NCI-H748 (cell line): Measurements from ENCODE around the gene ADGRF5.
"Not testable (repeated sequence)": the region's sequence is repeated elsewhere in the genome, so short reads cannot be mapped to it uniquely, and the experiment has no call there.

ENCODE experiments used
- DNase-seq: peaks from one replicate; lab custom pipeline; 2025; ENCODE audit not compliant: unreplicated experiment; lab: John Stamatoyannopoulos, UW

Gene ADGRF5

DNA sequence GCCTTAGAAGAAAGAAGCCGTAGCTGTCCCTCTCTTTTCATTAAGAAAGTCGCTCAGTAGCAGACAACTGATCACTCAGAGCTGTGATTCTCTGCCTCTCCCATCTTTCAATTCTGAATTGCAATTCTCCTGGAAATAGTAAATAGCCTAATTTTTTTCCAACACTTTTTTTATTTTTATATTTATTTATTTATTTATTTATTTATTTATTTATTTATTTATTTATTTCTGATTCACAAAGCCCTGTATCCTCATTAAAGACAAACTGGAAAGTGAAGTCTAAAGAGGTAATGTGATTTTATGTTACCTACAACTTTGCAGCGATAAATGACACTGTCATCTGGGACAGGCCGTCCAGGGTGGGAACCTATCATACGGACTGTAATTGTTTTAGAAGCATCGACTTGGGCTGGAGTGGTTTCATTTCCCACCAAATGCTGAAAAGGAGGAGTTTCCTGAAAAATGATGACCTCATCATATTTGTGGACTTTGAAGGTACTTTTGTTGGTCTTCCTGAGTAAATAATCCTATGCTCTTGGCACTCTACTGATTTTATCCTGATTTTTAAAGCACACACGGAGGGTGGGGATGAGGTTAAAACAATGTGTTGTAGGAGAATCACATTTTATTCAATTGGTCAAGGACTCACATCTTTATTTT, 87.4 kb downstream of the ADGRF5 start:
- not testable (repeated sequence) for DNase-seq

DNA sequence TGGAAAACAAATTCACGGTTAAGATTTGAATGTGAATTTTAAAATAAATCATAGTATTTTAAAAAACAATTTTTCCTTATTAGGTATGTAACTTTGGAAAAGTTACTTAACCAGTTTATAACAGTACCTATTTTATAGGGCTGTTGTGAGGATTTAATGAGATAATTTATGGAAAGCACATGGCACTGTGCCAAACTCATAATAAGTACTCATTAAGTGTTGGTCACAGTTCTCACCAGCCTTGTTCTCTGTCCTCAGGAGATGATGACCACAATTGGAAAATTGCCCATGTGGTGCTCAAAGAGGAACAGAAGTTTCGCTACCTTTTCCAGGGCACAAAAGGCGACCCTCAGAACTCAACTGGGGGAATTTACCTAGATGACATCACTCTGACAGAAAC, 88.9 kb downstream of the ADGRF5 start:
- DNase-seq: peak; percentile 40

GRCh38 chr6:46828939-46829338, 92.8 kb downstream of the ADGRF5 start:
- DNase-seq: no peak

GRCh38 chr6:46821458-46821881, 100.3 kb downstream of the ADGRF5 start:
- DNase-seq: no peak

DNA sequence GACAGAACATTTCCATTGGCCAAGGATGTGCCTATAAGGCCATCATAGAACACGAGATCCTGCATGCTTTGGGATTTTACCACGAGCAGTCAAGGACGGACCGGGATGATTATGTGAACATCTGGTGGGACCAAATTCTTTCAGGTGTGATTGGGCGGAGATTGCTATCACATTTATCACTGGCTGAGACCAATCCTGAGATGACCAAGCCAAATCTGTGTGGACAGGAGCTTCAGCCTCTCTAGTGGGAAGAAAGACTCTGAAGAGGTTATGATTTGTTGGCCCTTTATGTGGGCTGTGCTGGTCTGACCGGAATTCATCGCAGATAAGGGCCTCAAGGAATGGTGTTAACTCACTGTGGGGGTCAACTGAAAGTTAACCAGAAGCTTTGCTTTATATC, 102.2 kb downstream of the ADGRF5 start:
- no peak for DNase-seq

DNA sequence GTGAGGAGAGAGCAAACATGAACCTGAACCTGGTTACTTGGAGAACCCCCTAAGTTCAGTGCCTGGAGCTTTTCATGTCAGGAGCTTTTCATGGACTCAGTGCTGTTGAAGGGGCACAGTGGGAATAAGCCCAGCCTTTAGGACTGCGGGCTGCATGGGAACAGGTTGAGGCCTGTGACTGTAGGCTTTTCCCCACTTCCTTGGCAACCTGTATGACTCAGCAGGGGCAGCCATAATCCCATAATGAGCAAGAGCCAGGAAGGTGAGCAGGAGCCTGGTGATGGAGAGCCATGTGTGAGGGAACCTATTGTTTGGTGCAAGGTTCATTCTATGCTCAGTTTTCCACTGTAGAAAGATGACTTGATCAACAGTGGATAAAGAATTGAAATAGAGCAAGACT, 105.1 kb downstream of the ADGRF5 start:
- DNase-seq: no peak

GRCh38 chr6:46815130-46815529, 106.6 kb downstream of the ADGRF5 start:
- DNase-seq: no peak

DNA sequence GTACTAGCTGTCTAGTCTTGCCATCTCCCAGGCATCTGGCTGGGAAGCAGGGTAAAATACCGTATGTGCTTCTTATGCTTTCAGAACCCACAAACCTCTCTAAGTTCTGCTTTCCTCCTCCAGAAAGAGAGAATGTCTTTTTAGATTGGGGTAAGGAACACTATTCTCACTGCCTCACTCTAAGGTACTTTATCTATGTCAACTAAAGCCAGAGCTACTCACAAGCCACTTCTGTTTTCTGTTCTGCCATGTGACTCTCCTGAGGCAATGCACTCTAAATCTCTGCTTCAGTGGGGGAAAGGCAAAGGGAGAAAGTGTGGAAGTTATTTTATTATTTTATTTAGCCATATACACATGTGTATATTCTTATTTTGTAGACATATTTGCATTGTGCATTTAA, 112.9 kb downstream of the ADGRF5 start:
- no peak for DNase-seq
